Peyer's patch (tissue), 4 donors: ENCODE data around the gene ZNF467.
A peak's percentile ranks its signal among the peaks of the same experiment; 100 is the strongest.

Source experiments
- CTCF ChIP-seq, 6 experiments: fragments of 450-650 bp in 4 of 6; fragments of 200-600 bp in 2 of 6; sonication (generic) in 1 of 6; IDR thresholded peaks; one replicate each; pipeline ENCODE4 v1.5.1; 2017 to 2019; ENCODE audit warnings: antibody characterized with exemption in 6 of 6, mild to moderate bottlenecking in 3 of 6, moderate library complexity in 1 of 6
- POLR2A ChIP-seq, 2 donors: fragments of 450-650 bp; IDR thresholded peaks; one replicate each; pipeline ENCODE4 v1.5.1; 2017; ENCODE audit warnings: antibody characterized with exemption in 2 of 2, mild to moderate bottlenecking in 2 of 2, moderate library complexity in 2 of 2

- TF ChIP-seq CTCF (IDR thresholded peaks at IDR 0.05): peak in 4 of 6 experiments; percentile 22 to 50 (median 40)
- no peak for TF ChIP-seq POLR2A (IDR thresholded peaks at IDR 0.05)
These were observed 26.2 kb upstream of the ZNF467 start for GRCh38 chr7:149799397-149800168.
